SKM-1 (cell line): ENCODE results near the gene TRIM54.
"Not testable (repeated sequence)": the region's sequence is repeated elsewhere in the genome, so short reads cannot be mapped to it uniquely, and the experiment has no call there.

Experiments
- DNase-seq: peaks from one replicate; lab custom pipeline; 2025; ENCODE audit not compliant: unreplicated experiment; lab: John Stamatoyannopoulos, UW

Gene TRIM54

DNA sequence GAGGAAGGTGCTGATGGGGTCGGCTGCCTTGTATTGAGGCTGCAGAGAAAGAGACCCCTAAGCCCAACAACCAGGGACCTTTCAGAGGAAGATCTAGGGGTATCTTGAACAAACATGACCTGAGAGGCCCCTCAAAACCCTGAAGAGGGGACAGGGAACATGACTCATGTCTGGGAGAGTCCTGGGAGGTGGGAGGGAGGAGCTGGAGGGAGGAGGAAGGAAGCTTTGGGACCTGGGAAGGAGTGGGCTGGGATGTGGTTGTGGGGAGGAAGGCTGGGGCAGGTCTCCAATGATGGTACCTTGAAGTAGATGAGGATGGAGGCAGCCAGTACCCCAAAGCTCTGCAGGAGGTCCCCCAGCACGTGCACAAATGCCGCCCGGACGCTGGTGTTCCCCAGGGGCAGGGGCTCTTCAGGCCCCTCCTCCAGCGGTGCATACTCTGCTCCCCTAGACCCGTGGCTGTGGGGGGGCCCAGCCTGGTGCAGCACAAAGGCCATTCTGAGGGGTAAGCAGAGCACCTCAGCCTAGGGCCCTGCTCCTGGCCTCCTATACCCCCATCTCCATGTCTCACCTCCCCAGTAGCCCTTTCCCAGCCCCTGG, 25.3 kb upstream of the TRIM54 start:
- no peak for DNase-seq

DNA sequence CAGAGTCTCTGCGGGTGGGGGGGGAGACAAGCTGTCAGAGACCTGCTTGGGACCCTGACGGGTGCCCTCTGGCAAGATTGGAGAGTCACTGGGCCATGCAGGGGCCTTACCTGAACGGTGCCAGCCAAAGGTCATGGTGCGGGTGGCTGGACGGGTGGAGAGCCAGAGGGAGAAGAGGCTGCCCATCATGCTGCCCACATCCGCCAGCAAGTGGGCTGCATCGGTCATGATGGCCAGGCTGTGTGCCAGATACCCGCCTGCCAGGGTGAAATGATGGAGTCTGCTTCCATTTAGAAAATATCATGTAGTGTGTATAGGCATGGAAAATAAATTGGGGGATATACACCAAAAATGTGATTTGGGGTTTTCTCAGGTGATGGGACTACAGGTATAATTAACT, 24.2 kb upstream of the TRIM54 start:
- no peak for DNase-seq

DNA sequence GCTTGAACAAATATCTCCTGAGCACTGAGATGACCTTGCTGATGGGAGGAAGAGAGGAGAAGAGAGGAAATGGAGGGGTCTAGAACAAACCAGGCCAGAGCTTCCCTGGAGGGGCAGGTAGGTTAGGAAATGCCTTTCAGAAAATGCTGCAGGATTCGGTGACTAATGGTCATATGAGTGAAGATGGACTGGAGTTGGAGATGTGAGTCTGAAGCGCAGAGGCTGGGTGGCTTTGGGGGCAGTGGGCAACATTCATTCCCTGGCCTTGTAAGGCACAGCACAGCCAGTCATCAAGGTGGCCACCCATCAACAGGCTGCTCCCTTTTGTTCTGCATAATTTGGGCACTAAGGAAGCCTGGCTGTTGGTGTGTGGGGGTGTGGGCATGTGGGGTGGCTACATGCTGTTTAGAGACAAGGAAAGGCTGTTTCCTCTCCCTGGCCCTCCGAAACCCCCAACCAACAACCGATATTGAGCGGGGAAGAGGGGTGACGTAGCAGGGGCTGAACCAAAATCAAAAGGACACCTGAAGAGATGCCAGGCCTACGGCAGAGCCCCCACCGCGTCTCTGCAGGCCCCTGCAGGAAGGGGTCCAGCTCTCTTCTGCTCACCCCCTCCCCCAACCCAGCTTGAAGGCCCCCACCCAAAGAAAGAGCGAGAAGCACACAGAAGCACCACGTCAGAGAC, 20.8 kb upstream of the TRIM54 start:
- no peak for DNase-seq

DNA sequence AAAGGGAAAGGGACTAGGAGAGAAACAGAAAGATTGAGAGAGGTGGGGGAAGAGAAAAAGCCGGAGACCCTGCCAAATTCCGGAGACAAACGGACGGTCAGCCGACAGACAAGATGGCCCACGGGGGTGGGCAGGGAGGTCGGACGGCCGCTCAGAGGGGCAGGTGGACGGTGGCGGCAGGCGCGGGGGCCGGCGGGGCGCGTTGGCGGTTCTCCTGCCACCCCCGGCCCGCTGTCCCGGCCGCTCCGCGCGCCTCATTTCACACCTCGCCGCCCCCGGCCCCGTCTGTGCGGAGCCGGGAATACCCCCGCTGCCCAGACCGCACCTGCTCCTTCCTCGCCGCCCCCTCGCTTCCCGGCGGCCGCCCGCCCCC, 20.3 kb upstream of the TRIM54 start:
- no peak for DNase-seq

- DNase-seq, result no peak
These were observed 19.6 kb upstream of the TRIM54 start, which contains the start of gene SLC30A3 for GRCh38 chr2:27262379-27263286. SLC30A3 (minus strand) TSS chr2:27263047; CDS start chr2:27262906, 141 bp downstream.

GRCh38 chr2:27263287-27264252, 18.7 kb upstream of the TRIM54 start:
- no peak for DNase-seq

DNA sequence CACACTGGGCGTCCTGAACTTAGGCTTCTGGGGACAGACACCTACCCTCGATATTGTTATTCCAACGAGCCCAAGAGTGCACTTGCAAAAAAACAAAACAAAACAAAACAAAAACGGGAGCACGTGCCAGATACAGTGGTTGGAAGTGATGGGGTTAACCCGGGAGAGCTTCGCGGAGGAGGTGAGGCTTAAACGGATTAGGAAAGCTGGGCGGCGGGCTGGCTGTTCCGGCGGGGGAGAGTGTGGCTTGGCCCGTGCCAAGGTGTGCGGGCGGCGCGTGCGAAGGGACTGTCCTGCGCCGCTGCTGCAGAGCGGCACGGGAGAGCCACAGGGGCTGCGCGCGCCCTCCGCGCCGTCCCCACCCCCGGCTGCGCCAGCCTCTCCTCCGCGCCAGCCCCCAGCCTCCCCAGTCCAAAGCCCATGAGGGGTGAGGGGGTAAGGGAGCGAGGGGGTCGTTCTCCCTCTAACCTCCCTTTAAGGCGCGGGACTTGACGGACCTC, 17.9 kb upstream of the TRIM54 start:
- DNase-seq, result no peak

GRCh38 chr2:27264753-27265535, 17.3 kb upstream of the TRIM54 start:
- peak; percentile 19 for DNase-seq

- no peak for DNase-seq
These were observed 16.7 kb upstream of the TRIM54 start for GRCh38 chr2:27265536-27265870.

DNA sequence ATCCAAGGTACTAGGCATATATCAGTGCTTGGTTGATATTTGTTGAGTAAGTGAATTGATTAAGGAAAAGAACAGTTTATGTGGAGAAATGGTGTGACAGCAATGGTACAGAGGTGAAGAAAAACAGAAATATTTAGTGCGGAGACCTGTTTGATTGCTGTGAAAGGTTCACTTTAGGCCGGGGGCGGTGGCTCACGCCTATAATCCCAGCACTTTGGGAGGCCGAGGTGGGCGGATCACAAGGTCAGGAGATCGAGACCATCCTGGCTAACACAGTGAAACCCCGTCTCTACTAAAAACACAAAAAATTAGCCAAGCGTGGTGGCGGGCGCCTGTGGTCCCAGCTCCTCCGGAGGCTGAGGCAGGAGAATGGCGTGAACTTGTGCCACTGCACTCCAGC, 13.9 kb upstream of the TRIM54 start:
- DNase-seq, result not testable (repeated sequence)

DNA sequence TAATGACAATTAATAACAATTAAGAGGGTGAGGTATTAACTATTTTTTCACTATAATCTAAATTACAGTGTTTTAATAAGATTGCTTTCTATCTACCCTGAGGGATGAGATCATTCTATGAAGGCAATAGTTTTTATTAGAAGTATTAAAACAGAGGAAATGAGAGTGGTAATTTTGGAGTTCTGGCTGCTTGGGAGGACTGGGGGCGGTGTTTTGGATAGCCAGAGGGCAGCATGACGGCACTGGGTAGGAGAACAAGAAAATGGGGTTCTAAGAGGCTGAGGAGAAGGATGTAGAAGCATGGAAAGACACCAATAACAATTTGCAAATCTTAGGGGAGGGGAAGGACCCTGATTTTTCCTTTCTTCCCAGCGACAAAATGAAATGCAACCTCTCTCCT, 12.1 kb upstream of the TRIM54 start:
- DNase-seq, result no peak

DNA sequence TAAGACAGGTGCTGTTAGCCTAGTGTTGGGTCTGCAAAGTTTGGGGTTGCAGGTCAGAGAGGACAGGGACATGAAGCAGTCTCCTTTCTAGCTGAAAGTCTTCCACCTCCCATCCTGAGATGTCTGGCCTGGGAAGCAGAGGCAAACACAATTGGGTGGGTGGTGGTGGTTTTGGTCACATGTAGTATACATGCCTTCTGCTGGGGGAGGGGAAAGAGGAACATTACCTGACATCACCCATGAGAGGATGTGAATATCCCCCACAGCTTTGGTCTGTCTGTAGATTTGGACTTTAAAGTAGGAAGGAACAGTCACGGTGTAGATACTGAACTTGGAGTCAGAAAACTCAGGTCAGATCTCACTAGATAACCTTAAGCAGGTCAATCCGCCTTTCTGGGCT, 11.6 kb upstream of the TRIM54 start:
- no peak for DNase-seq

DNA sequence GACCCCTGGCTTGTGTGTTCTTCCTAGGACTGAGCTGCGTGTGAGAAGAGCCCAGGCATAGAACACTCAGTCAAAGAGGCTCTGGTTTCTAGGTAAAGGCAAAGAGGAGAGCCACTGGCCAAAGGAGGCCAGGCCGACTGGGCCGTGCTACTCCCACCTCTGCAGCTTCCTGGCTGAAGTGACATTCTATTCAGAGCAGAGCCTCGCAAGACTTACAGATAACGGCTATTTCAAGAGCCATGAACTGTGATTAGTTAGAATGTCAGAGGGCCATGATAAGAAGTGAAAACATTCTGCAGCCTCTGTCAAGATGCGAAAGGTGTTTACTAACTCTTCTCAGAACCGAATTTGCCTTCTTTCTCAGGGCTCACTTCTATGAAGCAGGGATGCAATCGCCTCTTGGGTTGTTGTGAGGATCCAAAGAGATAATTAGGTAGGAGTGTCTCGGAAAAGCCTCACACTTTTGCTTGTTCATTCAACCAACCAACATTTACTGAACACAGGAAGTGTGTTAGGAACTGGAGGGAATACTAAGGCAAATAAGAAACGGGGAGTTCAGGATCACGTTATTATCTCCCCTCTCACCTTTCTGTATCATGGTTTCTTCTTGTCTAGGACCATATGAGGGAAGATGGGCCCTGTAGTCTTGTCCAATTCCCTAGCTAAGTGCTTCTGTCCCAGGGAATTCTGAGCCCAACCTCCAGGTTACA, 10.4 kb upstream of the TRIM54 start:
- no peak for DNase-seq

- not testable (repeated sequence) for DNase-seq
These were observed 9.4 kb upstream of the TRIM54 start for GRCh38 chr2:27272537-27273522.

GRCh38 chr2:27275211-27276150, 6.7 kb upstream of the TRIM54 start, which contains the start of gene DNAJC5G:
DNAJC5G (plus strand) TSS chr2:27275433; CDS start chr2:27276729, 1,296 bp downstream.
- no peak for DNase-seq

DNA sequence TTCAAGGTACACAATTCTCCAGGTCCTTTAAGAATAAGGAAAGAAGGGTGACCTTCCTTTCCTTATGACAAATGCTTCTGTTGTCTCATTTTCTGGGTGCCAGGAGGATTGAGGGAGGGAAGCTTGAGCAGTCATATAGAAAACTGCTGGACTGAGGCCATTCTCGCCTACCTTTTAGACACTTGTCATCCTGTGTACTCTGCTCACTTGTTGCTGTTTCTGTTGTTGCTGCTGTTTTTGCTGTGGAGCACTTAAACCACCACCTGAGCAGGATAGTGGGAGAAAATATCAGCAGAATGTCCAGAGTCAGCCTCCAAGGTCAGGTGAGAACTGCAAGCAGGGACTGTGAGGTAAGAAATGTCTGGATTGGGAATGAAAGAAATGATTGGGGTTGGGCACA, 4.2 kb upstream of the TRIM54 start:
- DNase-seq, result no peak

DNA sequence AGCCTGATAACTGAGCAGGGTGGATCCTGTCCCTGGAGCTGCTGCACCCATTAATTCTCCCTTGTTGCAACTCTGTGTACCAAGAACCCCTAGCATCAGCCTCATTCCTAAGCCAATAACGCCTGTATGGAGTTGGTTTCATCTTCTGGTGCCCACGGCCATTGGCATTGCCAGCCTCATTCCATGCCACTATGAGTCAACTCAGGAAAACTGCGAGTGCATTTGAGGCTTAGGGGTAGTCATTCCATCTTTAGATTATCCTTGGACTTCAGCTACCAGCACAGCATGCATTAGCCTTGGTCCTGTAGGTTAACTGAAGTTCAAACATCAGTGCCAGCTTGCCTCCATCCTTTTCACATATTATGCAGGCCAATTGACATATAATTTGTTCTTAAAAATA, 1.4 kb upstream of the TRIM54 start:
- no peak for DNase-seq
